HCEC 1CT (cell line): ENCODE data around the gene LRRC56.
"Not testable (repeated sequence)": the region's sequence is repeated elsewhere in the genome, so short reads cannot be mapped to it uniquely, and the experiment has no call there.

Experiments
- DNase-seq: peaks from one replicate; pipeline ENCODE4 v3.0.0-alpha.2; 2017

Gene LRRC56

DNA sequence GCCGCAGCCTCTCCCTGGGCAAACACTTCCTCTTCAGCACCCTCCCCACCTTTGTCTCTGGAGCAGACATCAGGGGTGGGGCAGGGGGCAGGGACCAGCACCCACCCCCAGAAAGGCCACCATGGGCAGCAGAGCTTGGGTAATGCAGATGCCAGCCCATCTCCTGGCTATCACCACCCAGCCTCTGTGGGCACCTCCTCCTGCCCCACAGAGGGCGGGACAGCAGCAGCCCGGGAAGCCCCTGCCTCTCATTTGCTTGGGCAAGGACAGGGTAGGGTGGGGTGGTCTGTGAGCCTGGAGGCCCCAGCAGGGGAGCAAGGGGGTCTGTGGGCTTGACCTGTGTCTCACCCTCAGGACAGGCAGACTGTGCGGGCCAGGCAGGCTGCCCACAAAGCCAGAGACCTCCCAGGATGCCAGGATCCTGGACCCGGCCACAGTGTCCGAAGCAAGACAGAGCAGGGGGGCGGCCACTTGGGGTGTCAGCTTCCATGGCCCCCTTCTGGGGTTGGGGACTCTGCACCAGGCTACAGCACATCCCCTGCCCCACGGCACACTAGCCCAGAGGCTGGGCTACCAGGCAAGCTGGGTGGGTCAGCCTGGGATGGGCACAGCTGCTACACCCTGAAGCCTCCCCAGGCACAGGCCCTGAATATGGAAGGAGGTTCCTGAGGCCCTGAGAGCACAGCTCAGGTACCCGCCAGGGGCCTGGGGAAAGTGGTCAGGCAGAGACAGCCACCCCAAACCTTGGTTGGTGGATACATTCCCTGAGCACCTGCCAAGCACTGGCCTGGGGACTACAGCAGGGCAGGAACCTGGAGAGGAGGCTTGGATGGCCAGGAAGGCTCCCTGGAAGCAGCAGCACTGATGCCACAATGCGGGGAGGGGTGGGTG, 34.8 kb upstream of the LRRC56 start:
- DNase-seq: no peak

DNA sequence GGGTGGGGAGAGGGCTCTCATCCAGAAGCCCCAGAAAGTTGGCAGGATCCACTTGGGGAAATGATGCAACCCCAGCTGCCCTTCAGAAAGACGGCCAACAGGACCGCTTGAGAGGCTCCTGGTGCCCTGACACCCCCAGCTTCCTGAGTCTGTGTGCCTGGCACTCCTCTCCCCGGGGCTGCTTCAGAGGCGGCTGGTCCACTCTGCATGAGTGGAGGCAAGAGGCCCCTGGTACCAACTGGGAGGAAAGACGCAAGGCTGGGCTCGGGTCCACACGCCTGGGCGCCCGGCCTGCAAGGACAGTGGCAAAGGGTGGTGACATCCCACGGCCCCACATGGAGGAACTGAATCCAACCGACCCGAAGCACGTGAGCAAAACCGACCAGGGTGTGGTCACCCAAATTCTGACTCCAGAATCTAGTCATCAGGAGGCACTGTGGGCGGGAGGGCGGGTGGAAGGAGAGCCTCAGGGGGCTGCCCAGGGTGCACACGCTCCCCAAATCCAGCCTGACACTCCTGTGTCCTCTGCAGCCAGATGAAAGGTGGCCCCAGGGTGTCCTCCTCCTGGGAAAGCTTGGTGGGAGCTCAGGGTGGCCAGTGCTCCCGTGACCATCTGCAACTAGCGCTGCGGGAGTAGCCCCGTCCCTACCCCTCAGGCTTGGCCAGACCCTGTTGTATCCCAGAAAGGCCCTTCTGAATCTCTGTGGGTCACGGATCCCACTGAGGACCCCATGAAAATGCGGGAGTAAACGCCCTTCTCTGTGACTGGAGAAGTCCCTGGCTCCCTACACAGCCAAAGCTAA, 33.9 kb upstream of the LRRC56 start:
- DNase-seq: no peak

GRCh38 chr11:504053-504993, 33.0 kb upstream of the LRRC56 start:
- DNase-seq: peak; percentile 66

DNA sequence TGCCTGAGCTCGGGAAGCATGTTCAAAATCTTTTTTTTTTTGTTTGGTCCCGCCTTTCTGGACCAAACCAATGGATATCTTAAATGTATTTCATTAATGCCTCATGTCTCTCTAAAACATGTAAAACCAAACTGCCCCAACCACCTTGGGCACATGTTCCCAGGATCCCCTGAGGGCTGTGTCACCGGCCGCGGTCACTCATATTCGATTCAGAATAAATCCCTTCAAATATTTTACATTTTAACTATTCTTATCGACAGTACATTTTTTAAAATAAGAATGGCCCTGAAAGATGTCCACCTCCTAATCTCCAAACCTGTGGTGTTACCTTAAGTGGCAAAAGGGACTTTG, 32.4 kb upstream of the LRRC56 start:
- DNase-seq: no peak

DNA sequence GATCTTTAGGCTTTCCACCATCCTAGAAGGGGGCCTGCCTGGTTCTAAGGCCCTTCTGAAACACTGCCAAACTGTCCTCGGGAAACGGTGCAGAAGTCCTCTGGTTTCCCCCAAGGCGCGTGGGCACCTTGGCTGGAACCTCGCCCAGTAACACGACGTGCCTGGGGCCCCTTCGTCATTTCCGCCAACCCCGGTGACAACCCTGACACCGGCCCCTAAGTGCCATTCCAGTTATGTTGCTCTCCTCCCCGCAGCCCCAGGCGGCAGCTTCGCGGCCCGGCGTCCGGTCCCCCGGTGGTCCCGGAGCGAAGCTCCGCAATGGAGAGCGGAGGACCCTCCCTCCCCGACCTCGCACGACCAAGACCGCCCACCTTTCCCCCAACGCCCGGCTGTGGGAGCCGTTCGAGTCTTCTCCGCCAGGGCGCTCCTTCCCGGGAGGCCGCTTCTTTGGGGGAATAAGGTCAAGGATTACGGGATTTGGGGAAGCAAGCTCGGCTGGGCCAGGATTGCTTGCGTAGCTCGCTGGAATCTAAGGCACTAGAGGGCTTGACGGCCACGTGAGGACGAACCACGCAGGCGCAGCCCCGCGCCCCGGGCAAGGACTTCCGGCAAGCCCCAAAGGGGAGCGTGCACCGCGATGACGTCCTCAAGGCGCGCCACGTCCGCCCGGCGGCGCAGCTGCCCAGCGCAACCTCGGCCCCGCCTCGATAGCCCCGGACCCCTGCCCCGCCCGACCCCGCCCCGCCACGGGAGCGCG, 30.9 kb upstream of the LRRC56 start:
- peak; percentile 96 for DNase-seq

DNA sequence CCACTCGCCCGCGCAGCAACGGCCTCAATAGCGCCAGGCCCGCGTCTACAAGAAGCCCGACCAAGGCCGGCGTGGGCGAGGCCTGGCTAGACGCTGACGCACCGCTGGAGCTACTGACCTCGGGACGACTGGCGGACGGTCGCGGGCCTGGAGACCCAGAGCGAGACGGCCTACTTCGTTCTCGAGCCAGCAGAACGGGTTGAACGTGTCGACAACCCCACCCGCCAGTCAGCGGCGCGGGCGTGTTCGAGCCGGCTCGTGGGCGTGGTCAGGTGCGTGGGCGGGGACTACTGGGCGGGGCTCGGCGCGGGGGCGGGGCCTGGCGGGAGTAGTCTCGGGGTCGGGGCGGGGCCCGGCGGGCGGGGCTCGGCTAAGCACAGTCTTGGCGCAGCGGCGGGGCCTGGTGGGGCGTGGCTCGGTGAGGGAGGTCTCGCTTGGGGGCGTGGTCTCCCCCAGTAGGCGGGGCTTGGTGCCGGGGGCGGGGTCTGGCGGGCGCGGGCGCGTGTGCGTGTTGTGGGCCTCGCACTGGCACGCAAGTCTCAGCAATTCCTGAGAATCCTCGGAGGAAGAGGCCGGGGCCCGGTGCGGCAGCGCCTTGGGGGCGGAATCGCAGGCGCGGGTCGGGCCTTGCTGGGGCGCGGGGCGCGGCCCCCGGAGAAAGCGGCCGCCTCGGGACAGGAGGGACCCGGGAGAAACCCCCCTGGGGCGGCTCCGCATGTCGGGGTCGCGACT, 30.2 kb upstream of the LRRC56 start, which contains the start of gene RNH1:
Gene RNH1, minus strand, starts transcription at position 248 of the 732 bp plus-strand sequence. CDS start 5,080 bp downstream, outside the sequence.
- DNase-seq: peak; percentile 94

DNA sequence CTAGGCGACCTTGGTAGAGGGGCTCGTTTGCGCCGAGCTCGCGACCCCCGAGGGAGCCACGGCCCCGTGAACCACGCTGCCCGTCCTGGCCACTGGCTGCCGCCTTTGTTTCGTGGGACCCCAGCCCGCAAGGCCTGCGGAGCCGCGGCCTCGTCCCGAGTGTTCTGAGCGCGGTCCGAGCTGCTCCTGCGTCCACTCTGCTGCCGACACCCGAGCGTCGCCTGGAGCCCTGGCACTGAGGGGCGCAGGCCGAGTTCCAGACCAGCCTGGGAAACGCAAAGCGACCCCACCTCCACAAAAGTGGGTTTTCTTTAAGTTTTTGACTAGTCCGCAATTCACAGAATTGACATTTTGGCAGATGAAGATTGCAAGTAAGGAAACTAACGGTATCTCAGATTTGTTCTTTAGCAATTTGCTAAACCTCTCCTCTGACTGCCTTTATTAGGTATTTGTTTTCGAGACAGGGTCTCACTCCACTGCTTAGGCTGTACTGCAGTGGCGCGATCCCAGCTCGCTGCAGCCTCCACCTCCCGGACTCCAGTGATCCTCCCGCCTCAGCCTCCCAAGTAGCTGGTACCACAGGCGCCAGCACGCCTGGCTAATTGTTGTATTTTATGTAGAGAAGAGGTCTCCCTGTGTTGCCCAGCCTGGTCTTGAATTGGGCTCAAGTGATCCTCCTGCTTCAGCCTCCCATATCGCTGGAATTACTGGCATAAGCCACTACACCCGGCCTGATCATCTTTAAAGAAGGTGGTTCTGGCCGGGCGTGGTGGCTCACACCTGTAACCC, 29.4 kb upstream of the LRRC56 start:
- no peak for DNase-seq

GRCh38 chr11:508956-509355, 28.4 kb upstream of the LRRC56 start:
- no peak for DNase-seq

DNA sequence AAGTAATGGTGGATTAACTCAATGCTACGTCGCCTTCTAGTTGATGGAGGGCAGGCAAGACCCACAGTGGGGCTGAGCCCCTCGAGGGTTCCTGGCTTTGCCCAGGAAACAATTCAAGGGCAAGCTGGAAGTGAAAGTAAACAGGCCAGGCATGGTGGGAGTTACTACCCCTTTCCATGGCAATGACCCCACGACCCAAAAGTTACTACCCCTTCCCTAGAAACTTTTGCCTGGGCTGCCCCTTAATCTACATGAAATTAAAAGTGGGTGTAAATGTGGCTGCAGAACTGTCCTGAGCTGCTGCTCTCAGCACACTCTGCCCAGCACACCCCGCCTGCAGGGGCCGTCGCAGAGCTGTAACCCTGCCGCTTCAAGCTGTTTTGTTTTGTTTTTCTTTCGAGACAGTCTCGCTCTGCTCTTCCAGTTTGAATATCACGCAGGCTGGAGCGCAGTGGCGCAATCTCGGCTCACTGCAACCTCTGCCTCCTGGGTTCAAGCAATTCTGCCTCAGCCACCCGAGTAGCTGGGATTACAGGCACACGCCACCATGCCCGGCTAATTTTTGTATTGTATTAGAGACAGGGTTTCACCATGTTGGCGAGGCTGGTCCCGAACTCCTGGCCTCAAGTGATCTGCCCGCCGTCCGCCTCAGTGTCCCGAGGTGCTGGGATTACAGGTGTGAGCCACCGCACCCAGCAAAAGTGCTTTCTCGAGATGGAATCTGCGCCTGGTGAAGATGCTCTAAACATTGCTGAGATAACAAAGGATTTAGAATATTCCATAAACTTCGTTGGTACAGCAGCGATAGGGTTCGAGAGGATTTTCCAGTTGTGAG, 24.3 kb upstream of the LRRC56 start:
- no peak for DNase-seq

- DNase-seq: no peak
These were observed 22.7 kb upstream of the LRRC56 start for GRCh38 chr11:514606-515005.

DNA sequence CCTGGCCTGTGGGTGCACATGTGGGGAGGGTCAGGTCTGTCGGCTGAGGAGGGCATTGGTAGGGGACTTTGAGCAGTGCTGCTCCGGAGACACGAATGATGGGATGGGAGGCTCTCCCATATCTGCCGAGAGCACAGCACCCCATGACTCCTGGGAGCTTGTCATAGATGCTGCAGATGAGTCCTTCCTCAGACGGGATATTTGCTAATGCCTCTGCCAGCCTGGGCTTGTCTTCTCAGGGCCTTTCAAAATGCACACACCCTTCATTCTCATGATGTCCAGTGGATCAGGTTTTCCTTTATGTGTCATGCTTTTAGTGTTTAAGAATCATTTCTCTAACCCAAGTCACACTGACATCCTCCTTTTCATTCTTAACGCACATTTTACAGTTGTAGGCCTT, 22.2 kb upstream of the LRRC56 start:
- no peak for DNase-seq

DNA sequence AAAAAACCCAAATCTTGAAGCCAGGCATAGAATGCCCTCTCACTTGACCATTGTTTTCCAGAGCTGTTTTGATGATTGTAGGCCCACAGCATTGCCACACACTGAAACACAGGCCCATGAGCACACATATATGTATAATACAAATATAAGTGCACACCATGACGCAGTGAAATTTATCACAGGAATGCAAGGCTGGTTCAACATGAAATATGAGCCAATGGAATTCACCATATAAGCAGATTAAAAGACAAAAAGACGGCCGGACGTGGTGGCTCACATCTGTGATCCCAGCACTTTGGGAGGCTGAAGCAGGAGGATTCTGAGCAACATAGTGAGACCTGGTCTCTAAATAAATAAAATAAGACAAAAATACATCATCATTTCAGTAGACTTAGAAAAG, 20.9 kb upstream of the LRRC56 start:
- DNase-seq: no peak

- DNase-seq: not testable (repeated sequence)
These were observed 20.2 kb upstream of the LRRC56 start for GRCh38 chr11:516918-517685.

DNA sequence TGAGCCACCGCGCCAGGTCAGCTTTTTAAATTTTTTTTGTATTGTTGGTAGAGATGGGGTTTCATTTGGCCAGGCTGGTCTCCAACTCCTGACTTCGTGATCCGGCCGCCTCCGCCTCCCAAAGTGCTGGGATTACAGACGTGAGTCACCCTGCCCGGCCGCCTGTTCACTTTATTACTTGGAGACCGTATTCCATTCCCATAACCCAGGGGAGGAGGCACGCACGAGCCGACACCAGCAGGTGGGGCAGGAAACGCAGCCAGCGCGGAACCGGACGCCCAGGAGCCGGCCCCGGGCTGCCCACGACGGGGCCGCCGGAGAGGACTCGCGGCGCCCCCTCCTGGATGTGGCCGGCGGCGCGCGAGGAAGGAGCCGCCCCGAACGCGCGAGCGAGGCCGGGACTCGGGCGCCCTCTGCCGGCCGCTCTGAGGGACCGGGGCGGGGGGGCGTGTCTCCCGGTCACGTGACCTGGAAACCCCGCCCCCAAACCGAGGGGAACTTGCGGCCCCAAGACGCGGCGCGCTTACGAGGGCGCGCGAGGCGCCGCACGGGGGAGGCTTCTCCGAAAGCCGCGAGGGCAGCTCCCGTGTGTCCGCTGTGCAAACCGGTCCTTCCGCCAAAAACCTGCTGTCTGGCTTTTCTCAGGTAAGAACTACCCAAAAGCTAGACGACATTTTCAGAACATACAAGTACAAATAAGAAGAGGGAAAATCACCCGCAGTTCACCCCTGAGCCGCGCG, 18.7 kb upstream of the LRRC56 start:
- DNase-seq: peak; percentile 97

DNA sequence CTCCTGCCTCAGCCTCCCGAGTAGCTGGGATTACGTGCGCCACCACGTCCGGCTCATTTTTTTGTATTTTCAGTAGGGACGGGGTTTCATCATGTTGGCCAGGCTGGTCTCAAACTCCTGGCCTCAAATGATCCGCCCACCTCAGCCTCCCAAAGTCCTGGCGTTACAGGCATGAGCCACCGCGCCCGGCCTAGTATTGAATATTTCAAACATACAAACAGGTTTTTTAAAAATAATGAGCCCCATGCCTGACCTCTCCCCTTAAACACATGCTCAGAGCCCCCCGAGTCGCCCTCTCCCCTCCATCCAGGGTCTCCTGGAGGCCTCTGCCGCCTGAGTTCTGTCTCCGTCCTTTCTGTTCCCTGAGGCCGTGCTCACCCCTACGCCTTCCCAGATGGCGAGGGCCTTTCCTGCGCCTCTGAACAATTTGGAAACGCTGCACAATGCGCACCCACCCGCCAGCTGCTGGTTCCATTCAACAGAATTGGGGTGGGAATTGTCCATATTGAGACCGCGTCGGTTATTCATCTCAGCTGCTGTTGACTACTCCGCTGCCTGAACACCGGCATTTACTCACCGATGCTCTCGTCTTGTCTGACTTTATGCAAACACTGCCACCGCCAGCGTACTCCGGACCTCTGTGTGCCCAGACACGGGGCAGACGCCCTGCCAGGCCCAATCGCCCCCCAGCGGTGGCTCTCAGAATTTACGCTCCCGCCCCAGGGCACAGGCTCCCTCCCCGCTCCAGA, 16.7 kb upstream of the LRRC56 start:
- DNase-seq: no peak

- no peak for DNase-seq
These were observed 16.1 kb upstream of the LRRC56 start for GRCh38 chr11:521177-521688.

GRCh38 chr11:526192-526591, 11.1 kb upstream of the LRRC56 start:
- DNase-seq: no peak
